MCF 10A (cell line): Measurements from ENCODE around the gene CELF6. TPM values are rescaled to one million over a fixed set of nuclear protein-coding genes. Genes with fewer than 3 reads are reported as not detected.

ENCODE experiments used
- BruUV-seq: library from RNA; stranded (reverse); fragments of 400-500 nt; replicated peaks from 2 replicates; lab custom pipeline; 2021; lab: Mats Ljungman, UMichigan
- CTCF ChIA-PET: fragments of 300-600 bp; sonication (Branson Sonifier 250); formaldehyde crosslinking; extraction: SDS; loops from one replicate; lab custom pipeline; 2021; ENCODE audit warnings: antibody characterized with exemption, inconsistent platforms; lab: Yijun Ruan, JAX
- POLR2A ChIA-PET: fragments of 300-600, 350-650 bp; sonication (Branson Sonifier 250); formaldehyde crosslinking; extraction: SDS; loops from one replicate; lab custom pipeline; 2020; ENCODE audit warnings: antibody characterized with exemption, inconsistent platforms; lab: Yijun Ruan, JAX
- DNase-seq: peaks from one replicate; pipeline ENCODE4 v3.0.0-alpha.2; 2018; ENCODE audit not compliant: unreplicated experiment
- H3K27ac Mint-ChIP-seq: one replicate; pipeline ENCODE4 v1.8.0; 2022; ENCODE audit warnings: mild to moderate bottlenecking, low read depth, mixed read lengths; ENCODE audit not compliant: unreplicated experiment
- H3K27me3 Mint-ChIP-seq: one replicate; pipeline ENCODE4 v1.8.0; 2022; ENCODE audit warnings: mixed read lengths; ENCODE audit not compliant: insufficient read depth, unreplicated experiment
- H3K36me3 Mint-ChIP-seq: one replicate; pipeline ENCODE4 v1.8.0; 2022; ENCODE audit warnings: mild to moderate bottlenecking, moderate library complexity, mixed read lengths; ENCODE audit not compliant: insufficient read depth, unreplicated experiment
- H3K4me1 Mint-ChIP-seq: one replicate; pipeline ENCODE4 v1.8.0; 2022; ENCODE audit warnings: mixed read lengths; ENCODE audit not compliant: insufficient read depth, unreplicated experiment
- H3K4me3 Mint-ChIP-seq: one replicate; pipeline ENCODE4 v1.8.0; 2022; ENCODE audit warnings: mild to moderate bottlenecking, moderate library complexity, mixed read lengths; ENCODE audit not compliant: unreplicated experiment
- H3K9me3 Mint-ChIP-seq: one replicate; pipeline ENCODE4 v1.8.0; 2022; ENCODE audit warnings: mixed read lengths; ENCODE audit not compliant: unreplicated experiment
- intact Hi-C: fragments of 100-400 bp; cut with micrococcal nuclease; formaldehyde crosslinking; loops from 2 replicates; pipeline ENCODE4 v1.14.1; 2022
- total RNA-seq: library from RNA; stranded (reverse); gene quantifications from 2 replicates; pipeline ENCODE4 v1.2.3, GENCODE V29; 2022
- TF ChIP-seq, protein P1 (sequence below): fragments of 200-600 bp; IDR thresholded peaks from one replicate; pipeline ENCODE4 v1.8.0; 2022; ENCODE audit warnings: antibody characterized with exemption, mild to moderate bottlenecking; ENCODE audit not compliant: unreplicated experiment

The CELF6 gene
- total RNA-seq, 1 experiment from 2014 or later = 0.26 TPM

DNA sequence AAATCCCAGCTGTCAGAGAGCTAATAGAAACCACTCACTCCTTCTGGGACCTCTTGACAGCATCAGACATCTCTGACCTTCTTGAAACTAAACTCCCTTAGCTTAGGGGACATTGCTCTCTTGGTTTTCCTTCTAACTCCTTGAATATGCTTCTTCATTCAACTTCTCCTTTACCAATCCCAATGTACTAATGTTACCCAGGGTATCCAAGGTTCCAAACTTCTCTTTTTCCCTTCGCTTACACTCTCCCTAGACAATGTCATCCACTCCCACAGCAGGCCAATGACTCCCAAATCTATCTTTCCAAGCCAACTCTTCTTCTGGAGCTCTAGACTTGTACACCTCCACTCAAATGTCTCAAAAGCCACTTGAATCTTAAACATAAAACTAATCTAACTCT, 41.2 kb upstream of the CELF6 start:
- Mint-ChIP-seq H3K9me3 (no peaks in the 10 kb centered on the region), H3K4me1 (peaks cover 11% of the 10 kb centered on the region), H3K36me3 (peaks cover 8% of the 10 kb centered on the region), H3K4me3 (no peak overlapping the region), H3K27ac (no peak overlapping the region), H3K27me3 (no peaks in the 10 kb centered on the region)
- no peak for DNase-seq
- intact Hi-C loops = no loop called here
- no TSS peak for BruUV-seq
- ChIA-PET POLR2A (interaction anchor here (1.0 to 2.5 kb wide), 4 partner anchors 12 to 115 kb away, joined by 3 to 21 read pairs (median 4); partner anchors contain the start of gene HEXA), CTCF (no interaction called here)
- TF ChIP-seq, protein P1, sequence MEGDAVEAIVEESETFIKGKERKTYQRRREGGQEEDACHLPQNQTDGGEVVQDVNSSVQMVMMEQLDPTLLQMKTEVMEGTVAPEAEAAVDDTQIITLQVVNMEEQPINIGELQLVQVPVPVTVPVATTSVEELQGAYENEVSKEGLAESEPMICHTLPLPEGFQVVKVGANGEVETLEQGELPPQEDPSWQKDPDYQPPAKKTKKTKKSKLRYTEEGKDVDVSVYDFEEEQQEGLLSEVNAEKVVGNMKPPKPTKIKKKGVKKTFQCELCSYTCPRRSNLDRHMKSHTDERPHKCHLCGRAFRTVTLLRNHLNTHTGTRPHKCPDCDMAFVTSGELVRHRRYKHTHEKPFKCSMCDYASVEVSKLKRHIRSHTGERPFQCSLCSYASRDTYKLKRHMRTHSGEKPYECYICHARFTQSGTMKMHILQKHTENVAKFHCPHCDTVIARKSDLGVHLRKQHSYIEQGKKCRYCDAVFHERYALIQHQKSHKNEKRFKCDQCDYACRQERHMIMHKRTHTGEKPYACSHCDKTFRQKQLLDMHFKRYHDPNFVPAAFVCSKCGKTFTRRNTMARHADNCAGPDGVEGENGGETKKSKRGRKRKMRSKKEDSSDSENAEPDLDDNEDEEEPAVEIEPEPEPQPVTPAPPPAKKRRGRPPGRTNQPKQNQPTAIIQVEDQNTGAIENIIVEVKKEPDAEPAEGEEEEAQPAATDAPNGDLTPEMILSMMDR = no peak

GRCh38 chr15:72358650-72359171, 38.8 kb upstream of the CELF6 start:
- no TSS peak for BruUV-seq
- H3K36me3 Mint-ChIP-seq = peaks cover 24% of the 10 kb centered on the region
- DNase-seq = peak; percentile 86
- TF ChIP-seq, protein P1 = no peak
- H3K27me3 Mint-ChIP-seq = no peaks in the 10 kb centered on the region
- POLR2A ChIA-PET = interaction anchor here (0.9 to 2.0 kb wide), 6 partner anchors 10 to 116 kb away, joined by 3 to 8 read pairs (median 4); partner anchors contain the start of genes ARIH1 and HEXA
- CTCF ChIA-PET = no interaction called here
- intact Hi-C loops = no loop called here
- H3K27ac Mint-ChIP-seq = peak overlapping the region; percentile 37
- H3K4me1 Mint-ChIP-seq = peaks cover 11% of the 10 kb centered on the region
- peak overlapping the region; percentile 5 for H3K4me3 Mint-ChIP-seq
- H3K9me3 Mint-ChIP-seq = no peaks in the 10 kb centered on the region

- BruUV-seq = no TSS peak
- Mint-ChIP-seq H3K9me3 (no peaks in the 10 kb centered on the region), H3K27ac (peak overlapping the region; percentile 37), H3K36me3 (peaks cover 28% of the 10 kb centered on the region), H3K4me3 (peak overlapping the region; percentile 5), H3K4me1 (peaks cover 11% of the 10 kb centered on the region), H3K27me3 (no peaks in the 10 kb centered on the region)
- TF ChIP-seq, protein P1 = no peak
- no peak for DNase-seq
- ChIA-PET POLR2A (interaction anchor here (0.9 to 2.0 kb wide), 4 partner anchors 11 to 117 kb away, joined by 3 to 8 read pairs (median 4); partner anchors contain the start of gene ARIH1), CTCF (no interaction called here)
- intact Hi-C loops = no loop called here
Measured at GRCh38 chr15:72358121-72358520, 38.2 kb upstream of the CELF6 start.

GRCh38 chr15:72354496-72354895, 34.5 kb upstream of the CELF6 start:
- POLR2A ChIA-PET = interaction anchor here (1.4 kb wide), 1 partner anchor 132 kb away, joined by 3 read pairs; no protein-coding TSS in a partner anchor
- Mint-ChIP-seq H3K36me3 (peaks cover 62% of the 10 kb centered on the region), H3K27ac (no peak overlapping the region)

More at GRCh38 chr15:72354496-72354895, 34.5 kb upstream of the CELF6 start:
- H3K4me1 Mint-ChIP-seq = peaks cover 11% of the 10 kb centered on the region
- H3K9me3 Mint-ChIP-seq = no peaks in the 10 kb centered on the region
- DNase-seq = no peak
- TF ChIP-seq, protein P1 = no peak
- no peaks in the 10 kb centered on the region for H3K27me3 Mint-ChIP-seq
- CTCF ChIA-PET = no interaction called here
- no peak overlapping the region for H3K4me3 Mint-ChIP-seq
- intact Hi-C loops = no loop called here
- BruUV-seq = no TSS peak
